OCI-LY3 (cell line): ENCODE measurements around the gene KLHL29.

ENCODE experiments used
- H2AFZ ChIP-seq: fragments of 200-600, 300-600 bp; shearing (Covaris generic); 2 replicates; pipeline ENCODE4 v1.6.0; 2014; ENCODE audit warnings: antibody characterized with exemption, low read depth, low read length
- H3K27ac ChIP-seq: fragments of 200-600, 300-600 bp; sonication (generic); 2 replicates; pipeline ENCODE4 v1.5.1; 2014; ENCODE audit warnings: mild to moderate bottlenecking, low read length, moderate library complexity, mixed read lengths
- H3K27me3 ChIP-seq: fragments of 200-600, 300-600 bp; sonication (generic); 2 replicates; pipeline ENCODE4 v1.6.1; 2014; ENCODE audit warnings: low read depth, low read length, mixed read lengths
- H3K36me3 ChIP-seq: fragments of 200-600, 300-600 bp; sonication (generic); replicated peaks from 2 replicates; pipeline ENCODE3; 2014; ENCODE audit warnings: low read depth, low read length, mixed read lengths
- H3K4me1 ChIP-seq: fragments of 300-600, 200-600 bp; sonication (generic); 2 replicates; pipeline ENCODE4 v1.6.1; 2014; ENCODE audit warnings: low read length, mixed read lengths
- H3K4me2 ChIP-seq: fragments of 200-600, 300-600 bp; sonication (generic); 2 replicates; pipeline ENCODE4 v1.6.1; 2014; ENCODE audit warnings: low read length, mixed read lengths
- H3K4me3 ChIP-seq: fragments of 300-600, 200-600 bp; sonication (generic); 2 replicates; pipeline ENCODE4 v1.5.1; 2014; ENCODE audit warnings: antibody characterized with exemption, mild to moderate bottlenecking, low read length, moderate library complexity
- H3K79me2 ChIP-seq: fragments of 300-600, 200-600 bp; shearing (Covaris generic); 2 replicates; pipeline ENCODE4 v1.6.1; 2014; ENCODE audit warnings: mild to moderate bottlenecking, low read length, mixed read lengths
- H3K9ac ChIP-seq: fragments of 300-600, 200-600 bp; shearing (Covaris generic); 2 replicates; pipeline ENCODE4 v1.6.0; 2014; ENCODE audit warnings: mild to moderate bottlenecking, low read length, moderate library complexity
- H3K9me3 ChIP-seq: fragments of 200-600, 300-600 bp; shearing (Covaris generic); 2 replicates; pipeline ENCODE4 v1.6.1; 2014; ENCODE audit warnings: low read length, mixed read lengths; ENCODE audit not compliant: insufficient read depth
- H4K20me1 ChIP-seq: fragments of 200-600, 300-600 bp; sonication (generic); 2 replicates; pipeline ENCODE4 v1.6.1; 2016; ENCODE audit warnings: low read length, mixed read lengths; ENCODE audit not compliant: insufficient read depth
- CTCF ChIP-seq: fragments of 200-600, 300-600 bp; sonication (generic); IDR thresholded peaks from 2 replicates; pipeline ENCODE4 v1.5.1; 2014; ENCODE audit warnings: antibody characterized with exemption, low read length, low read depth
- EZH2phosphoT487 ChIP-seq: fragments of 200-600 bp; shearing (Covaris generic); IDR thresholded peaks from 2 replicates; pipeline ENCODE4 v1.6.1; 2018; ENCODE audit warnings: antibody characterized with exemption, mixed run types, low read depth

KLHL29 gene

DNA sequence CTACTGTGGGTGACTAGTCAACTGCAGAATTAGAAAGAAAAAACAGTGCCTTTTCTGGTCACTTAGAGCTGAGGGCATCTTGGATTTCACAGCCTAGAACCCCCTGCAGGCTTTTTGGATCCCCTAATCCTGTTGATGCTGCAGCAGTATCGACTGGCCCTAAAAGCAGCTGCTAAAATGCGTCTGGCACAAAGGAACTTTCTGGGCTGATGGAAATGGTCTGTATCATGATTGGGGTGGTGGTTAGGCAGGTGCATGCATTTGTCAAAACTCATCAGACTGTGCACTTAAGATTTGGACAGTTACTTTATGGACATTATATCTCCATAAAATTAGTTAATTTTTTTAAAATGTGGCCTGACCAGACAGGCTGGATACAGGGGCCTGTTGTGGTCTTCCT lies 149.8 kb downstream of the KLHL29 start:
- TF ChIP-seq CTCF (no peak), EZH2phosphoT487 (no peak)
- no peaks in the 10 kb centered on the region for H3K4me1 ChIP-seq
- H3K36me3 ChIP-seq: no peaks in the 10 kb centered on the region
- no peak overlapping the region for H3K4me3 ChIP-seq
- H2AFZ ChIP-seq: no peak overlapping the region
- no peaks in the 10 kb centered on the region for H3K79me2 ChIP-seq
- no peak overlapping the region for H3K9ac ChIP-seq
- H3K27ac ChIP-seq: no peak overlapping the region
- no peak overlapping the region for H3K4me2 ChIP-seq
- H3K27me3 ChIP-seq: no peaks in the 10 kb centered on the region
- no peaks in the 10 kb centered on the region for H4K20me1 ChIP-seq
- H3K9me3 ChIP-seq: no peaks in the 10 kb centered on the region

DNA sequence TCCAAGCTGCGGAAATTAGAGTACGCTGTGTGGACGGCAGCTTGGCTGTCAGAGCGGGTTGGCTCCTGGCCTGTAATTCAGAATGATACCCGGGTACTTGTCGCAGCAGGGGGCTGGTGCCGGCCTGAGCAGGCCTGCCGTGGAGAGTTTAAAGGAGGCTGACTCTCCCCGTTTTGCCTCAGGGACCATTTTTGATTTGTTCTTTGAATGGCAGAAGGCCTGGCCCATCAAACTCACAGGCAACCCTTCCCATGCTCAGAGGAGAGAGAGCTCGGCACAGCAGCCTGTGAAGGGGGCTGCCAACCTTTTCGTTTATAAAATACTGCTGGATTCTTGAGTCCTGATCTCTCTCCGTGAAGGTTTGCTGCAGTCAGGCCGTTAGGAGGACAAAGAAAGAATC lies 151.3 kb downstream of the KLHL29 start:
- Histone ChIP-seq H3K9me3 (no peaks in the 10 kb centered on the region), H4K20me1 (no peaks in the 10 kb centered on the region), H3K4me2 (no peak overlapping the region), H2AFZ (no peak overlapping the region), H3K4me1 (no peaks in the 10 kb centered on the region), H3K79me2 (no peaks in the 10 kb centered on the region), H3K36me3 (no peaks in the 10 kb centered on the region), H3K4me3 (no peak overlapping the region), H3K27me3 (no peaks in the 10 kb centered on the region), H3K9ac (no peak overlapping the region), H3K27ac (no peak overlapping the region)
- TF ChIP-seq CTCF (no peak), EZH2phosphoT487 (no peak)

- H3K4me2 ChIP-seq: no peak overlapping the region
- no peaks in the 10 kb centered on the region for H3K4me1 ChIP-seq
- H3K27ac ChIP-seq: no peak overlapping the region
- H3K9me3 ChIP-seq: no peaks in the 10 kb centered on the region
- no peaks in the 10 kb centered on the region for H3K27me3 ChIP-seq
- TF ChIP-seq EZH2phosphoT487 (no peak), CTCF (no peak)
- H4K20me1 ChIP-seq: no peaks in the 10 kb centered on the region
- no peak overlapping the region for H3K4me3 ChIP-seq
- H3K79me2 ChIP-seq: no peaks in the 10 kb centered on the region
- no peaks in the 10 kb centered on the region for H3K36me3 ChIP-seq
- H2AFZ ChIP-seq: no peak overlapping the region
- H3K9ac ChIP-seq: no peak overlapping the region
These were observed 153.0 kb downstream of the KLHL29 start for GRCh38 chr2:23537991-23538390.

- no peak for TF ChIP-seq EZH2phosphoT487
- no peak for TF ChIP-seq CTCF
- no peaks in the 10 kb centered on the region for H3K36me3 ChIP-seq
- H3K4me3 ChIP-seq: no peak overlapping the region
- no peaks in the 10 kb centered on the region for H3K9me3 ChIP-seq
- no peak overlapping the region for H3K4me2 ChIP-seq
- H2AFZ ChIP-seq: no peak overlapping the region
- H3K27ac ChIP-seq: no peak overlapping the region
- no peaks in the 10 kb centered on the region for H3K4me1 ChIP-seq
- H4K20me1 ChIP-seq: no peaks in the 10 kb centered on the region
- H3K9ac ChIP-seq: no peak overlapping the region
- no peaks in the 10 kb centered on the region for H3K27me3 ChIP-seq
- no peaks in the 10 kb centered on the region for H3K79me2 ChIP-seq
These were observed 153.6 kb downstream of the KLHL29 start for GRCh38 chr2:23538566-23538965.
